ENCODE results near the gene TRIM10.

The TRIM10 gene

DNA sequence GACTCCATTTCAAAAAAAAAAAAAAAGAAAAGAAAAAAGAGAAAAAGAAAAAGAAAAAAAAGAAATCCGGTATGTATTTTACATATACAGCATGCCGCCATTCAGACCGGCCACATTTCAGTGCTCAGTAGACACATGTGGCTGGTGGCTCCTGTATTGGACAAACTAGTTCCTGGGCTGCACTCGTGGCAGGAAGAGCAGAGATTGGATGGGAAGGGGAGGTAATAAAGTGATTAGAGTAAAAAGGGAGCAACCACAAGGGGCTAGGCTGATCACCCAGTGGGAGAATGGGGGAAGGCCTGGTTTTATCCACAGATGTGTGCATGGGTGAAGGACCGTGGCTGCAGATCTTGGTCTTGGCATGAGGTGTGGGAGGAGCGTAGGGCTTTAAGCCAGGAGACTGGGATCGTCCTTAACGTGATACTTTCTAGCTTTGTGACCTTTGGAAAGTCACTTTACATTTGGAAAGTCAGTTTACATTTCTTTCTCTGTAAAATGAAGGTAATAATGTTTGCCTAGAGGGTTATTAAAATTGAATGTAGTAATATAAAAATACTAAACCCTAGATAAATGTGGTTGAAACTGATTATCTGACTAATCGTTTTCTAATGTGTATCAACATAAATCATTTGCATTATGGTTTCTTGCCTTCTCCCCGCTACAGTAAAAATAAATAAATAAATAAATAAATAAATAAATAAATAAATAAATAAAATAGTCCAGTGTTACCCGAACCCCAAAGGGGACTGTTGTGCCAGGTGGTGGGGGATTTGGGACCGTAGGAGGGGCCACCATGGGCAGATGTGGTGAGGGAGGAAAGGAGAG is 1.5 kb upstream of the TRIM10 start:
- Mint-ChIP-seq H3K27ac (no peak overlapping the region), H3K27me3 (peaks cover 23% of the 10 kb centered on the region), H3K9me3 (no peaks in the 10 kb centered on the region), H3K4me3 (peak overlapping the region; percentile 55 to 59), H3K4me1 (peaks cover 48% of the 10 kb centered on the region)
- no peak for DNase-seq
- no peak for ATAC-seq

- Mint-ChIP-seq H3K9me3 (no peaks in the 10 kb centered on the region), H3K27ac (no peak overlapping the region), H3K27me3 (peaks cover 33% of the 10 kb centered on the region), H3K4me1 (peaks cover 37% of the 10 kb centered on the region), H3K4me3 (no peak overlapping the region)
- ATAC-seq = no peak
- DNase-seq = no peak
Measured at GRCh38 chr6:30160008-30160784, 815 bp downstream of the TRIM10 start.

- peaks cover 32% of the 10 kb centered on the region for H3K4me1 Mint-ChIP-seq
- no peak overlapping the region for H3K4me3 Mint-ChIP-seq
- no peak for DNase-seq
- H3K27ac Mint-ChIP-seq = no peak overlapping the region
- peak; percentile 53 for ATAC-seq
- H3K27me3 Mint-ChIP-seq = peaks cover 38% of the 10 kb centered on the region
- H3K9me3 Mint-ChIP-seq = no peaks in the 10 kb centered on the region
Measured at GRCh38 chr6:30158475-30159040, 2.5 kb downstream of the TRIM10 start.

- ATAC-seq (no peak), DNase-seq (no peak)
Measured at GRCh38 chr6:30157999-30158398, 3.0 kb downstream of the TRIM10 start.

GRCh38 chr6:30157581-30157980 is 3.4 kb downstream of the TRIM10 start:
- no peak for ATAC-seq
- H3K9me3 Mint-ChIP-seq = no peaks in the 10 kb centered on the region
- H3K27ac Mint-ChIP-seq = no peak overlapping the region
- H3K4me3 Mint-ChIP-seq = no peak overlapping the region
- peaks cover 27% of the 10 kb centered on the region for H3K4me1 Mint-ChIP-seq
- no peak for DNase-seq
- H3K27me3 Mint-ChIP-seq = peaks cover 47% of the 10 kb centered on the region

More at GRCh38 chr6:30157999-30158398, 3.0 kb downstream of the TRIM10 start:
- no peak overlapping the region for H3K27ac Mint-ChIP-seq
- H3K4me3 Mint-ChIP-seq = no peak overlapping the region
- H3K9me3 Mint-ChIP-seq = no peaks in the 10 kb centered on the region
- H3K4me1 Mint-ChIP-seq = peaks cover 30% of the 10 kb centered on the region
- peaks cover 44% of the 10 kb centered on the region for H3K27me3 Mint-ChIP-seq

DNA sequence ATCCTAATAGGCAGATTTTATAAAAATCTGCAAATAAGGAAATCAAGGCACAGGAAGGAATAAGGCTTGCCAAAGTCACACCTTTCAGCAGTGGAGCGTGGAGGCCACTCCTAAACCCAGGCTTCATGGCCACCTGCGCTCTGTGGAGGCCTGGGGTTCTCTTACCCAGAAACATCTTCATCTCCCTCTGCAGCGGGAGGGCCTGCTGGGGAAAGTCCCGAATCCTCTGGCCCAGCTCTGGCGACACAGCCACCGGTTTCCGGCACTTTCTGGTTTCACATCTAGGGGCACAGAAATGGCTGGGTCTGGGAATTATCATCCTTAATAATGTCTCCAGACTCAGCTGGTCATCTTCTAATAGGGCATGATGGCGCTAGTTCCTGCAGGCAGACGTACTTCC is 4.2 kb downstream of the TRIM10 start:
- no peaks in the 10 kb centered on the region for H3K9me3 Mint-ChIP-seq
- peaks cover 21% of the 10 kb centered on the region for H3K4me1 Mint-ChIP-seq
- ATAC-seq (no peak), DNase-seq (no peak)
- H3K27ac Mint-ChIP-seq = no peak overlapping the region
- no peak overlapping the region for H3K4me3 Mint-ChIP-seq
- H3K27me3 Mint-ChIP-seq = peaks cover 47% of the 10 kb centered on the region

DNA sequence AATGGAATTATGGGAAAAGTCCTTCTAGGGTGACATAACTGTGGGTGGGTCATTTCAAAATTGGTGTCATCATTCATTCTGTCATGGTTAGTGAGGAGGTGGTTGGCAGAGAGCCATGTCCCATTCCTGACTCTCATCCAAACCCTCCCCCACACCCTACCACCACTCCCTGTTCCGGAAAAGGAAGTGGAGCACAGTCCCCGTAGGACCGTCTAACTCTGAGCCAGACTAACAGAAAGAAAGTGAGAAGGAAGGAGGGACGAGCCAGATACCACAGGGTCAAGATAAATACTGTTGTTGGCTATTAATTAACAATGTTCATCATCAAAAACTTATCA is 4.8 kb downstream of the TRIM10 start:
- H3K9me3 Mint-ChIP-seq = no peaks in the 10 kb centered on the region
- no peak overlapping the region for H3K4me3 Mint-ChIP-seq
- DNase-seq (no peak), ATAC-seq (no peak)
- H3K27me3 Mint-ChIP-seq = peaks cover 47% of the 10 kb centered on the region
- peaks cover 21% of the 10 kb centered on the region for H3K4me1 Mint-ChIP-seq
- H3K27ac Mint-ChIP-seq = no peak overlapping the region

DNA sequence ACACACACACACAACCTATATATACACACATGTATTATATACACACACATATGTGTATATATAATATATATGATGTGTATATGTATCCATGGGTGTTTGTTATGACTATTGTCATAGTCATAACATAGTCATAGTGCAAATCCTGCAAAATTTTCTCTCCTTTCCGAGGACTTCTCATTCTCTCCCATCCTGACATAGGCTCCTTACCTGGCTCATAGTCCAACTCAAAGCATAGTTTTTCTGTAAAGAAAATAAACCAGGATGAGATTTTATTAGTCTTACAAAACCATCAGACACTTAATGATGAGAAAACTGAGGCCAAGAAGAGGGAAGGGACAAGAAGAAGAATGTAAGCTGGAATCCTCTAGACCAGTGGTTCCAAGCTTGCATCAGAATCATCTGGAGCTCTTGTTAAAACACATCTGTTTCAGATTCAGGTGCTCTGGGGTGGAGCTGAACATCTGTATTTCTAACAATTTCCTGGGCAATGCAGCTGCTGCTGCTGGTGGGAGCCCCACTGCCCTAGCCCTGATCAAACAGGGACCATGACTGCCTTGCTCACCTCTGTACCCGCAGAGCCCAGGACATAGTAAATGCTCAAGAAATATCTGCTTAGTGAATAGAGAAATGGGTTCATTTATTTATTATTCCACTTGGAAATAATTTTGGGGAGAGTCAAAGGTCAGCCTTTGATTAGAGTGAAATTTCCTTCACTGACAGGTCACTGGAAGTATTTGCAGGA is 5.3 kb downstream of the TRIM10 start:
- ATAC-seq = no peak
- Mint-ChIP-seq H3K4me1 (peaks cover 21% of the 10 kb centered on the region), H3K27me3 (peaks cover 49% of the 10 kb centered on the region), H3K4me3 (no peak overlapping the region), H3K27ac (no peak overlapping the region), H3K9me3 (no peaks in the 10 kb centered on the region)
- DNase-seq = no peak

GRCh38 chr6:30154709-30155519 is 6.1 kb downstream of the TRIM10 start:
- no peaks in the 10 kb centered on the region for H3K9me3 Mint-ChIP-seq
- no peak overlapping the region for H3K27ac Mint-ChIP-seq
- H3K4me1 Mint-ChIP-seq = peaks cover 21% of the 10 kb centered on the region
- DNase-seq (no peak), ATAC-seq (no peak)
- no peak overlapping the region for H3K4me3 Mint-ChIP-seq
- peaks cover 57% of the 10 kb centered on the region for H3K27me3 Mint-ChIP-seq

- H3K9me3 Mint-ChIP-seq = no peaks in the 10 kb centered on the region
- no peak overlapping the region for H3K27ac Mint-ChIP-seq
- no peak for ATAC-seq
Measured at GRCh38 chr6:30154061-30154460, 7.0 kb downstream of the TRIM10 start.

GRCh38 chr6:30152910-30153610 is 8.0 kb downstream of the TRIM10 start:
- peak overlapping the region in 1 of 2 donors; percentile 28 for H3K27ac Mint-ChIP-seq
- ATAC-seq (no peak), DNase-seq (no peak)
- peaks cover 49% of the 10 kb centered on the region for H3K27me3 Mint-ChIP-seq
- no peaks in the 10 kb centered on the region for H3K9me3 Mint-ChIP-seq
- H3K4me1 Mint-ChIP-seq = peaks cover 8% of the 10 kb centered on the region
- H3K4me3 Mint-ChIP-seq = no peak overlapping the region

More at GRCh38 chr6:30154061-30154460, 7.0 kb downstream of the TRIM10 start:
- peaks cover 55% of the 10 kb centered on the region for H3K27me3 Mint-ChIP-seq
- H3K4me1 Mint-ChIP-seq = peaks cover 18% of the 10 kb centered on the region
- DNase-seq = no peak
- no peak overlapping the region for H3K4me3 Mint-ChIP-seq

- H3K27me3 Mint-ChIP-seq = peaks cover 56% of the 10 kb centered on the region
- peaks cover 5% of the 10 kb centered on the region for H3K4me1 Mint-ChIP-seq
- H3K27ac Mint-ChIP-seq = no peak overlapping the region
- DNase-seq (no peak), ATAC-seq (no peak)
- no peaks in the 10 kb centered on the region for H3K9me3 Mint-ChIP-seq
- H3K4me3 Mint-ChIP-seq = no peak overlapping the region
Measured at GRCh38 chr6:30152016-30152673, 8.9 kb downstream of the TRIM10 start.

- Mint-ChIP-seq H3K4me1 (peaks cover 5% of the 10 kb centered on the region), H3K4me3 (no peak overlapping the region), H3K27ac (peak overlapping the region in 1 of 2 donors; percentile 57), H3K27me3 (peaks cover 56% of the 10 kb centered on the region), H3K9me3 (no peaks in the 10 kb centered on the region)
- DNase-seq = no peak
- ATAC-seq = peak; percentile 57
Measured at GRCh38 chr6:30151580-30151979, 9.4 kb downstream of the TRIM10 start.
